HG03060 (cell line): ENCODE results near the gene HKDC1.
"Not testable (repeated sequence)": the region's sequence is repeated elsewhere in the genome, so short reads cannot be mapped to it uniquely, and the experiment has no call there.

Experiments
- ATAC-seq: cut with Tn5 transposase; IDR thresholded peaks from one replicate; pipeline ENCODE4 v1.9.1; 2021; ENCODE audit warnings: low read depth, moderate number of reproducible peaks; ENCODE audit not compliant: unreplicated experiment

Gene HKDC1

GRCh38 chr10:69275444-69275843, 55.3 kb downstream of the HKDC1 start:
- ATAC-seq = no peak

GRCh38 chr10:69276503-69276902, 56.4 kb downstream of the HKDC1 start:
- no peak for ATAC-seq

GRCh38 chr10:69278446-69278963, 58.4 kb downstream of the HKDC1 start, which contains the start of gene HK1:
Gene HK1 (plus strand): TSS chr10:69278496.
- ATAC-seq = no peak

- no peak for ATAC-seq
Measured at GRCh38 chr10:69279110-69279509, 59.0 kb downstream of the HKDC1 start.

GRCh38 chr10:69281507-69282413, 61.6 kb downstream of the HKDC1 start:
- ATAC-seq = no peak

DNA sequence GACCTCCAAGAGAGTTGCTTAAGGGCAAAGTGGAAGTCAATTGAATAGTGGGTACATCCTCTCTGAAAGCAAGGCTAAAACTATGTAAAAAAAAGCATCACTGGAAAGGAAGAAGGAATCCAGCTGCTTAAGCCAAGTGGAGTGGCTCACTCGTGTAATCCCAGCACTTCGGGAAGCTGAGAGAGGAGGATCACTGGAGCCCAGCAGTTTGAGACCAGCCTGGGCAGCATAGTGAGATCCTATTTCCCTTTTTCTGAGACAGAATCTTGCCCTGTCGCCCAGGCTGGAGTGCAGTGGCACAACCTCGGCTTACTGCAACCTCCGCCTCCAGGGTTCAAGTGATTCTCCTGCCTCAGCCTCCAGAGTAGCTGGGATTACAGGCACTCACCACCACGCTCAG, 64.3 kb downstream of the HKDC1 start:
- not testable (repeated sequence) for ATAC-seq

DNA sequence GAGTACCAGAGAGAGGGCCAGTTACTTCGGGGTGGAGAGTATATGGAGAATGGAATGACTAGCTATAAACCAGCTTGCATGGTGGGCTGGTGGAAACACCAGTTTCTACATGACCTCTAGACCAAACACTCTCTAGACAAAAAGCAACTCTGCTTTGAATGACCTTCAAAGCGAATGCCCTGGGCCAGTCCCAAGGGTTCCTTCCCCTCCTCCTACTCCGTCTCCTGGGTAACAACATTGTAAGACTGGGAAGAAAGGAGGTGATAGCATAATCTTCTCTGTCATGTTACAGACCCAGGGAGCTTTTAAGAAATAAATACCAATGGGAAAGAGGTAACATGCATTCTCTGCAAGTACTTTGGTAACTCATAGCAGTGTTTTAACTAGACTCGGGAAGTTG, 65.6 kb downstream of the HKDC1 start:
- no peak for ATAC-seq

DNA sequence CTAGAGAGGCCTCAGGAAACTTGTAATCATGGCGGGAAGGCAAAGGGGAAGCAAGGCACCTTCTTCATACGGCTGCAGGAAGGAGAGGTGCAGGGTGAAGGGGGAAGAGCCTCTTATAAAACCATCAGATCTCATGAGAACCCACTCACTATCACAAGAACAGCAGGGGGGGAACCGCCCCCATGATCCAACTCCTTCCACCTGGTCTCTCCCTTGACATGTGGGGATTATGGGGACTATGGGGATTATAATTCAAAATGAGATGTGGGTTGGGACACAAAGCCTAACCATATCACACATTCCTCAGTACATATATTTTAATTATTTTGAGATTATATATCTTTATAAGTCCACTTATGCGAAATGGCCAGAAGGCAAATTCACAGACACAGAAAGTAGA, 67.0 kb downstream of the HKDC1 start:
- ATAC-seq = no peak

DNA sequence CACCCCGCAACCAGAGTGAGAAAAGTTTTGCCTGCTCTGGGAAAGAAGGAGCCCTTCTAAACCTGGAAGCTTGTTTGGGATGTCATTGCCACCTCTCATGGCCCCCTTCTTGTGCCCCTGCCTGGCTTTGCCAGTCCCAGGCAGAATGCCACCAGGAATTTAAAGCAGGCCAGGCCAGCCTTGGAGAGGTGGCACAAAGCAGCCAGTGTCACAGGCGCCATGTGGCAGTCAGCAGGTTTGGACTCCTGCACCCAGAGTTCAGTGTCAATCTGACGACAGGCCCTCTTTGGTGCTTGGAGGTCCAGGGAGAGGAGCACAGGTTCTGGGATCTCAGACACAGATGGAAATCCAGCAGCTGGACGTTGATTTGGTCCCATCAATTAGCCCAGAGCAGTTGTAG, 70.9 kb downstream of the HKDC1 start:
- no peak for ATAC-seq

- ATAC-seq = no peak
Measured at GRCh38 chr10:69292459-69292858, 72.3 kb downstream of the HKDC1 start.

DNA sequence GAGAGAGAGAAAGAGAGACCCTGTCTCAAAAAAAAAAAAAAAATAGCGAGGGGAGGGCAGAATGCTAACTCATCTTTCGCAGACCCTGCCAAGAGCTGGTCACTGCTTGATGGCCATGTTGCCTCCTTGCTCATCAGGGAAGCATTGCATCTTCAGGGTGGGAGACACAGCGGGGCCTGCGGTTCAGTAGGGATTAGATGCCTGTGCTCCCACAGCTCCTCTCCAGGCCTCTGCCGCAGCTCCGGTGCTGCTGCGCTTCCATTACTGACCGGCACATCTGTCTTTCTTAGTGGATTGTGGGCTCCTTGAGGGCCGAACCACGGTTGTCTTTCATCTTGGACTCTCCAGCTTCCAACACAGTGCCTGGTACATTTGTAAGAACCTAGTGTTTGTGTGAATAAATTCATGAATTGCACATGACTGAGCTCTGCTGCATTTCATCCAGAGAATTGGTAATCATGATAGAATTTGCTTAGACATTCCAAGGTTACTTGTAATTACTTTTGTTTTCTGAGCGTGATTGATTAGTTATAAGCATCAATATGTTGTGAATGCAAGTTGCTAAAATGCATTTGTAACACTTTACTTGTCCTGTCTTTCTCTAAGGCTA, 75.0 kb downstream of the HKDC1 start:
- ATAC-seq = no peak

- no peak for ATAC-seq
Measured at GRCh38 chr10:69303632-69304051, 83.5 kb downstream of the HKDC1 start.

DNA sequence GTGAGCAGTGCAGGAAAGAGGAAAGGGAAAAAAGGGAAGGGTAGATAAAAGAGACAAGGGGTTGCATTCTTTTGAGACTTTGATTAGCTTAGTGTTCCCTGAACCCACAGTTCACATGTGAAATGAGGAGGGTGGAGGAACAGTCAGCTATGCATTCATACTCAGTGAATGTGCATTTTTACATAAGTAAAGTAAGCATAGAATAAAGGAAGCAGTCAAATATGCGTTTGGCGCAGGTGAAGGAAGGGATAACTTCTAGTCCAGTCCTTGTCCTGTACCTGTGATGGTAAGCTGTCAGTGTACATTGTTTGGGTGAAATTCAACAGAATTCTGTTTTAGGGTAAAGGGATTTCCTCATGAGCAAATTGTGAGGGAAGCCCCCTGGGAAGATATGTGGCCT, 86.3 kb downstream of the HKDC1 start:
- no peak for ATAC-seq

- no peak for ATAC-seq
Measured at GRCh38 chr10:69307434-69307833, 87.3 kb downstream of the HKDC1 start.

GRCh38 chr10:69308304-69308703, 88.2 kb downstream of the HKDC1 start:
- ATAC-seq = not testable (repeated sequence)

- no peak for ATAC-seq
Measured at GRCh38 chr10:69311309-69311708, 91.2 kb downstream of the HKDC1 start.

DNA sequence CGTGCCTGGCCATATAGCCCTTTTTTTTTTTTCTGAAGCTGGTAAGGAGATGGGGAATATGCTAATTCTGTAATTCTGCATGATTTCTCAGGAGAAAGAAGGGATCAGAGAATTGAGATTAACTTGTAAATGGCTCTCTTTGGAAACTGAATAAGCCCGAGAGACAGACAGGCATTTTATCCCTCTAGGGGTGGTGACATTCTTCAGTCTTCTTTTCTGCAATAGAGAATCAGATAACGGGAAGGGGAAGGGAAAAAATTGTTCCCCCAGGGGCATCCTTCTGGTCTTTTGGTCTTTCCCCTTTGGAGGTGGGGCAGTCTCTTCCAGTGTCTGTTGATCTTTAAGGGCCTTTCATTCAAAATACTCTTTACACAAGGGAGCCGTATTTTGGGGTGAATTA, 92.4 kb downstream of the HKDC1 start:
- no peak for ATAC-seq

DNA sequence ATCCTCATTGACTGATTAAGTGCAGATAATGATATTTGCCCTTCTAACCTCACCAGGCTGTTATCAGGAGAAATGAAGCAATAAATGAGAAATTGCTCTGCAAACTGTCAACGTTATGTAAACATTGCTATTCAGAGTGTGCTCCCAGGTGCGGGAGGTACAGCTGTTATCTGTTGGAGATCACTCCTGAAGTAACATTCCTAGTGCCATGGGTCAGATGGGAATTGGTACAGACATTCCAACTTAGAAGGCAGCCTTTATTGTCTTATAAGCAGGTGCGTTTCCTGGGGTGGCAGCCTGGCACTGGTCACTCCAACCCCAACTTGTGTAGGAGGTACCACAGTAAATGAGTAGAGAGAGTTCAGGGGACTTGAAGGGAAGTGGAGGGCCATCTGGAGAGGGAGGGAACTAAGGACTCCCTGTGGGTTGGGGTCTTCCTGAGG, 95.0 kb downstream of the HKDC1 start:
- no peak for ATAC-seq

GRCh38 chr10:69315610-69316312, 95.6 kb downstream of the HKDC1 start:
- no peak for ATAC-seq

DNA sequence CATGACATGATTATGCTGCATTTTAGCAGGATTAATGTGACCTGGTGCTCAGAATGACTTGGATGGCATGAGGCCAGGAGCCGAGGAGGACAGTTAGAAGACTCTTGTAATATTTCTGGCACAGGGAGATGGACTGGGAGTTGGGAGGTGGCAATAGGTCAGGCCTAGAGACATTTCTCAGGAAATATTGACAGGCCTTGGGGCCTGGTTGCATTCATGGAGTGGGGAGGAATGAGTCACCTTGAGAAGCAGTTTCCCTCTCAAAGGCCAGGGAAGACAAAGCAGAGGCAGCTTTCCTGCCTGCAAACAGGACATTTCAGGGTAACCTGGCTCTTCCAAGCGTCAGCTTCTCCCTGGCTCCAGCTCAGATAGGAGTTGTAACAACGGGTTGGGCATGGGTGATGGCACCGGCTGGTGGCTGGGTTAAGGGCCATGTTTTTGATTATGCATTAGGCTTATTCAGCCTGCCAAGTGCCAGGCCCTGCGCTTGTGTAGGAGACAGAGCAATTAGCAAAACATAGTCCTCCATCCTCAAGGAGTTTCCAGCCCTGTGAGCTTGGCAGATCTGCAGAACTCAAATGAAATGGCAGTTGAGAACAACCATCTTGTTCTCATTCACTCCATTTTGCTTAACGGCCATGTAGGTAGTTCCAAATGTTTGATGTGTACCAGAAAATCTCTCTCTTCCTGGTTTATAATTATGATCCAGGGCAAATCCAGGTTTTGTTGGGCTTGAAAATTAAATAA, 96.4 kb downstream of the HKDC1 start:
- no peak for ATAC-seq
